HG03139 (cell line): ENCODE data around the gene SMIM14.
"Not testable (repeated sequence)": the region's sequence is repeated elsewhere in the genome, so short reads cannot be mapped to it uniquely, and the experiment has no call there.

Experiments
- ATAC-seq: cut with Tn5 transposase; IDR thresholded peaks from one replicate; pipeline ENCODE4 v1.9.1; 2021; ENCODE audit not compliant: unreplicated experiment

SMIM14 gene

GRCh38 chr4:39541987-39542610 is 96.6 kb downstream of the SMIM14 start:
- ATAC-seq: no peak

- no peak for ATAC-seq
These were observed 99.5 kb downstream of the SMIM14 start for GRCh38 chr4:39539089-39539611.

- no peak for ATAC-seq
These were observed 105.1 kb downstream of the SMIM14 start for GRCh38 chr4:39533541-39533940.

- not testable (repeated sequence) for ATAC-seq
These were observed 106.4 kb downstream of the SMIM14 start for GRCh38 chr4:39532237-39532636.

GRCh38 chr4:39530682-39531081 is 108.0 kb downstream of the SMIM14 start:
- ATAC-seq: no peak

GRCh38 chr4:39529534-39529933 is 109.1 kb downstream of the SMIM14 start:
- ATAC-seq: no peak

- ATAC-seq: no peak
These were observed 110.6 kb downstream of the SMIM14 start for GRCh38 chr4:39528061-39528465.

- peak; percentile 94 for ATAC-seq
These were observed 111.2 kb downstream of the SMIM14 start, which contains the start of gene UGDH for GRCh38 chr4:39527296-39528060. Gene UGDH, minus strand, starts transcription at chr4:39527439. Its CDS starts 5,927 bp downstream, at chr4:39521512.

GRCh38 chr4:39526765-39527295 is 111.8 kb downstream of the SMIM14 start:
- no peak for ATAC-seq

- ATAC-seq: no peak
These were observed 112.6 kb downstream of the SMIM14 start for GRCh38 chr4:39525822-39526690.

GRCh38 chr4:39524161-39524957 is 114.3 kb downstream of the SMIM14 start:
- ATAC-seq: no peak

- no peak for ATAC-seq
These were observed 116.6 kb downstream of the SMIM14 start for GRCh38 chr4:39522068-39522467.

- no peak for ATAC-seq
These were observed 117.3 kb downstream of the SMIM14 start for GRCh38 chr4:39521253-39521919.

GRCh38 chr4:39518484-39518883 is 120.2 kb downstream of the SMIM14 start:
- ATAC-seq: no peak

- no peak for ATAC-seq
These were observed 122.2 kb downstream of the SMIM14 start for GRCh38 chr4:39516407-39516966.

GRCh38 chr4:39515669-39516401 is 122.8 kb downstream of the SMIM14 start:
- ATAC-seq: not testable (repeated sequence)

GRCh38 chr4:39514888-39515401 is 123.7 kb downstream of the SMIM14 start:
- ATAC-seq: no peak

- not testable (repeated sequence) for ATAC-seq
These were observed 124.4 kb downstream of the SMIM14 start for GRCh38 chr4:39514266-39514665.
